ENCODE measurements around the gene DAAM2.

DAAM2 gene

DNA sequence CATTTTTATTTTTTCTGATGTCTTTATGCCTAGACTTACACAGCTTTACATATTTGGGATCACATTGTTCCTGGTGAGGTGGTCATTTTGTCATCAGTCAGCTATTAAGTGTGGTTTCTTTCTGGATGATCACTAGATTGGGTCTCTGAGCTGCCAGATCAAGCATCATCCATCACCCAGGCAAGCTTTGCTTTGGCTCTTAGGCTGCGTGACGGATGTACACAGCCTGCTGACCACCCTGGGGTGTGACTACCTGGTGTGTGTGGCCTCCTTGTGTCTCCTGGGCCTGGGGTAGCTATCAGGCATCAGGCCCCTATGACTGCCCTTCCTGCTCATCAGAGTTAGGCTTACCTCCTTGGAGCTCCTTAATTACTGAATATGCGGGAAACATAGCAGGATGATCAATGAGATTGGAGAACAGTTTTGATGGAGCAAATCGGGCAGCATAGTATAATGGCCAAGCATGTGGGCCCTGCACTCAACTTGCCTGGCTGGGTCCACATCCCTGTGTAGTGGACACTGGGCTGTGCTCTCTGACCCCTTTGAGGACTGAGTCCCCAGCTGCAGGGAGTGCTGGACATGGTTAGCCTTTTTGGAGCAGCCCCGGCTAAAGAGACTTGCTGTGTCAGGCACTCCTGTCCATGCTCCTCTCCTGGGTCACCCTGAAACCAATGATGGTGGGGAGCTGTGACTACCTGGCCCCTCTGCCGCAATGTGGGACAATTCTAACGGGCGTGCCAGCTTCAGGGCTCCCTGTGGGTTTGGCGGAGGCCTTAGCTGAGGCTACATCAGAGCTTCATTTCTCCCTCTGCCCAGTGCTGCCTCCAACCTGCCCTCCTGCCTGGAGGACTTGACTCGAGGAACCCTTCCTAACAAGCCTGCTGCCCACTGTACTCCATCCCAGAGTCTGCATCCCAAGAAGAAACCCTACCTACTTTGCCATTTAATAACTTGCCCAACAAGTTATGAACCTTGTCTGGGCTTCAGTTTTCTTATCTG is 8.2 kb downstream of the DAAM2 start:
- H3K27me3 Mint-ChIP-seq (ENCODE audit: low read depth), result peaks cover 4% of the 10 kb centered on the region
- no peak for DNase-seq (ENCODE audit: low spot score)
- H3K9me3 Mint-ChIP-seq, result no peaks in the 10 kb centered on the region
- no peak overlapping the region for H3K4me3 Mint-ChIP-seq
- no peaks in the 10 kb centered on the region for H3K4me1 Mint-ChIP-seq (ENCODE audit: low read depth)
- H3K36me3 Mint-ChIP-seq (ENCODE audit: low read depth), result no peaks in the 10 kb centered on the region
- H3K27ac Mint-ChIP-seq, result no peak overlapping the region

- no peak for DNase-seq (ENCODE audit: low spot score)
- H3K4me1 Mint-ChIP-seq (ENCODE audit: low read depth), result no peaks in the 10 kb centered on the region
- H3K9me3 Mint-ChIP-seq, result no peaks in the 10 kb centered on the region
- peaks cover 7% of the 10 kb centered on the region for H3K27me3 Mint-ChIP-seq (ENCODE audit: low read depth)
- H3K27ac Mint-ChIP-seq, result no peak overlapping the region
- no peaks in the 10 kb centered on the region for H3K36me3 Mint-ChIP-seq (ENCODE audit: low read depth)
- H3K4me3 Mint-ChIP-seq, result no peak overlapping the region
These were observed 9.5 kb downstream of the DAAM2 start for GRCh38 chr6:39801456-39802251.

DNA sequence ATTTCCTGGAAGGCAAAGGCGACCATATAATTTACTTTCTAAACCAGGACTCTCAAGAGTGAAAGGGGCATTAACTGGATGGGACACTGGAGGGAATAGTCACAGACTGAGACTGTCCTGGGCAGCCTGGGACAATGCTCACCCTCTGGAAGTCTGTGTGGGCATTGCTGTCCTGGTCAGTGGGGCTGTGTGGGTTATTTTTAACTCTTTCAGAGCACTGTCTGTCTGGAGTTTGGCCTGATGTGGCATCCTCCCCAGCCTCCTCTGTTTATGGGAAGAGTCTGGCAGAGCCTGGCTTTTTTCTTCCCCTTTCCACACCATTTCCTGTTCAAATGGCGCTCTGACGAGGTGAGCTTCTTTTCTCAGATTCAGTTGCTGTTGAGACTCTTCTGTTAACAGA is 11.7 kb downstream of the DAAM2 start:
- no peaks in the 10 kb centered on the region for H3K36me3 Mint-ChIP-seq (ENCODE audit: low read depth)
- H3K4me3 Mint-ChIP-seq, result no peak overlapping the region
- peaks cover 6% of the 10 kb centered on the region for H3K27me3 Mint-ChIP-seq (ENCODE audit: low read depth)
- H3K4me1 Mint-ChIP-seq (ENCODE audit: low read depth), result no peaks in the 10 kb centered on the region
- no peak overlapping the region for H3K27ac Mint-ChIP-seq
- no peaks in the 10 kb centered on the region for H3K9me3 Mint-ChIP-seq
- no peak for DNase-seq (ENCODE audit: low spot score)

DNA sequence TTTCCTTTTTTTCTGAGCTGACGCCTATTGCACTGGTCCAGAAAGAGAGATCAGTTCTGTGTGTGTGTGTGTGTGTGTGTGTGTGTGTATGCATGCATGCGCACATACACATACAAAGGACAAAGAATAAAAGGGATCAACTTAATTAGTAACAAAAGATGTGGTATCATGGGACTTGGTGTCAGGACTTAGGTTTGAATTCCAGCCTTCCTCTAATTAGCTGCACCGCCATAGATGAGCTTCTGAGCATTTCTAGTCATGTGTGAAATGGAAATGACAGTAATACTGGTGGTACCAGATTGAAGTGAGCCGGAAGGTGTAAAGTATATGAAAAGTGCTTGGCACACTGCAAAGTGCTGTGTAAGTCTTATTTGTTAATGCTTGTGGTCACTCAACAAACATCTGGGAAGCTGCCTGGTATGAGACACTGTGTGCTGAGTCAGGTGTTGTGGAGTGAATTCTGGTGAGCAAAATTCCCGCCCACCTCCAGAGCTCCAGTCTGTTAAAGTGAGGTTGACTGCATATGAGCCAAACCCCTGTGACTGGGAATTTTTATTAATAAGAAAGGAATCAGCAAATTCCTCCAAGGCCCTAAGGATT is 12.4 kb downstream of the DAAM2 start:
- H3K36me3 Mint-ChIP-seq (ENCODE audit: low read depth), result no peaks in the 10 kb centered on the region
- no peak for DNase-seq (ENCODE audit: low spot score)
- H3K27ac Mint-ChIP-seq, result no peak overlapping the region
- no peaks in the 10 kb centered on the region for H3K4me1 Mint-ChIP-seq (ENCODE audit: low read depth)
- no peaks in the 10 kb centered on the region for H3K9me3 Mint-ChIP-seq
- no peak overlapping the region for H3K4me3 Mint-ChIP-seq
- H3K27me3 Mint-ChIP-seq (ENCODE audit: low read depth), result peaks cover 6% of the 10 kb centered on the region

- Mint-ChIP-seq H3K27ac (no peak overlapping the region), H3K4me3 (no peak overlapping the region), H3K4me1 (ENCODE audit: low read depth) (no peaks in the 10 kb centered on the region), H3K27me3 (ENCODE audit: low read depth) (peaks cover 6% of the 10 kb centered on the region), H3K36me3 (ENCODE audit: low read depth) (no peaks in the 10 kb centered on the region), H3K9me3 (no peaks in the 10 kb centered on the region)
- no peak for DNase-seq (ENCODE audit: low spot score)
These were observed 14.1 kb downstream of the DAAM2 start for GRCh38 chr6:39806278-39806677.

- Mint-ChIP-seq H3K4me3 (no peak overlapping the region), H3K27me3 (ENCODE audit: low read depth) (peaks cover 4% of the 10 kb centered on the region)
These were observed 16.2 kb downstream of the DAAM2 start for GRCh38 chr6:39808346-39808745.

GRCh38 chr6:39808964-39809363 is 16.8 kb downstream of the DAAM2 start:
- Mint-ChIP-seq H3K4me3 (no peak overlapping the region), H3K9me3 (no peaks in the 10 kb centered on the region), H3K36me3 (ENCODE audit: low read depth) (no peaks in the 10 kb centered on the region), H3K27me3 (ENCODE audit: low read depth) (peaks cover 4% of the 10 kb centered on the region), H3K27ac (no peak overlapping the region), H3K4me1 (ENCODE audit: low read depth) (no peaks in the 10 kb centered on the region)
- DNase-seq (ENCODE audit: low spot score), result no peak

More at GRCh38 chr6:39808346-39808745, 16.2 kb downstream of the DAAM2 start:
- Mint-ChIP-seq H3K27ac (no peak overlapping the region), H3K4me1 (ENCODE audit: low read depth) (no peaks in the 10 kb centered on the region), H3K9me3 (no peaks in the 10 kb centered on the region), H3K36me3 (ENCODE audit: low read depth) (no peaks in the 10 kb centered on the region)
- DNase-seq (ENCODE audit: low spot score), result no peak

- Mint-ChIP-seq H3K27me3 (ENCODE audit: low read depth) (no peaks in the 10 kb centered on the region), H3K27ac (no peak overlapping the region), H3K9me3 (no peaks in the 10 kb centered on the region), H3K4me3 (no peak overlapping the region), H3K36me3 (ENCODE audit: low read depth) (no peaks in the 10 kb centered on the region), H3K4me1 (ENCODE audit: low read depth) (no peaks in the 10 kb centered on the region)
- DNase-seq (ENCODE audit: low spot score), result no peak
These were observed 19.7 kb downstream of the DAAM2 start for GRCh38 chr6:39811835-39812345.

- no peaks in the 10 kb centered on the region for H3K4me1 Mint-ChIP-seq (ENCODE audit: low read depth)
- H3K9me3 Mint-ChIP-seq, result no peaks in the 10 kb centered on the region
- no peak for DNase-seq (ENCODE audit: low spot score)
- no peak overlapping the region for H3K4me3 Mint-ChIP-seq
- H3K27me3 Mint-ChIP-seq (ENCODE audit: low read depth), result no peaks in the 10 kb centered on the region
- H3K27ac Mint-ChIP-seq, result no peak overlapping the region
- H3K36me3 Mint-ChIP-seq (ENCODE audit: low read depth), result no peaks in the 10 kb centered on the region
These were observed 20.3 kb downstream of the DAAM2 start for GRCh38 chr6:39812496-39812852.

- H3K4me3 Mint-ChIP-seq, result no peak overlapping the region
- no peaks in the 10 kb centered on the region for H3K27me3 Mint-ChIP-seq (ENCODE audit: low read depth)
- DNase-seq (ENCODE audit: low spot score), result no peak
- H3K36me3 Mint-ChIP-seq (ENCODE audit: low read depth), result no peaks in the 10 kb centered on the region
- H3K9me3 Mint-ChIP-seq, result no peaks in the 10 kb centered on the region
- H3K27ac Mint-ChIP-seq, result no peak overlapping the region
- no peaks in the 10 kb centered on the region for H3K4me1 Mint-ChIP-seq (ENCODE audit: low read depth)
These were observed 20.8 kb downstream of the DAAM2 start for GRCh38 chr6:39812853-39813533.

DNA sequence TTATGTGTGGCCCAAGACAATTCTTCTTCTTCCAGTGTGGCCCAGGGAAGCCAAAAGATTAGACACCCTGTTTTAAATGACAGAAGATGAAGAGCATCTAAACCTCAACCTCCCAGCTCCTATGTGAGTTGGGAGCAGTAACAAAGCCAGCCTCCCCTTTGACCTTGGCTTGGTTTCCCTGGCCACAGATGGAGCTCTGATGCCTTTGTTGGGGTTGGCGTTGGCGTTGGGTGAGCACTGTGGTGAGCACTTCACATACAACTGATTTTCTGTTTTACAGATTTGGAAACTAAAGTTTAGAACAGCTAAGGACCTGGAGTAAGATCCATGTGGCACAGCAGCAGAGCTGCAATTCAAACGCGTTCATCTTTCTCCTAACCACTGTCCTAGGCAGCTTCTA is 22.1 kb downstream of the DAAM2 start:
- H3K27me3 Mint-ChIP-seq (ENCODE audit: low read depth), result no peaks in the 10 kb centered on the region
- H3K36me3 Mint-ChIP-seq (ENCODE audit: low read depth), result no peaks in the 10 kb centered on the region
- no peaks in the 10 kb centered on the region for H3K9me3 Mint-ChIP-seq
- DNase-seq (ENCODE audit: low spot score), result no peak
- H3K27ac Mint-ChIP-seq, result no peak overlapping the region
- H3K4me3 Mint-ChIP-seq, result no peak overlapping the region
- H3K4me1 Mint-ChIP-seq (ENCODE audit: low read depth), result no peaks in the 10 kb centered on the region

DNA sequence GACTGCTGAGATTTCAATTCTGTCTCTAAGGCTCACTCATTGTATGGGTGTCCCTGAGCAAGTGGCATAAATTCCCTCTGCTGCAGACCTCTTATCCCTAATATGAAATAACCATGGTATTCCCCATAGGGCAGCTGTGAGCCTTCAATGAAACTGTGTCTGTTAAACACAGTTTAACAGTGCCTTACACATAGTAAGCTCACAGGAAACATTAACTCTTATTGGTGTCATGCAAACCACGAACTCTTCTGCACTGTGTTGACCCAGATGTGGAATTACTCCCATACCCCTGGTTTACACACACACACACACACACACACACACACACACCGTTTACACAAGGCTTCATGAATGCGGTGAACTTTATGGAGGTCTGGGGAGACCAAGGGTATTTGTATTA is 23.2 kb downstream of the DAAM2 start:
- no peaks in the 10 kb centered on the region for H3K4me1 Mint-ChIP-seq (ENCODE audit: low read depth)
- no peak for DNase-seq (ENCODE audit: low spot score)

DNA sequence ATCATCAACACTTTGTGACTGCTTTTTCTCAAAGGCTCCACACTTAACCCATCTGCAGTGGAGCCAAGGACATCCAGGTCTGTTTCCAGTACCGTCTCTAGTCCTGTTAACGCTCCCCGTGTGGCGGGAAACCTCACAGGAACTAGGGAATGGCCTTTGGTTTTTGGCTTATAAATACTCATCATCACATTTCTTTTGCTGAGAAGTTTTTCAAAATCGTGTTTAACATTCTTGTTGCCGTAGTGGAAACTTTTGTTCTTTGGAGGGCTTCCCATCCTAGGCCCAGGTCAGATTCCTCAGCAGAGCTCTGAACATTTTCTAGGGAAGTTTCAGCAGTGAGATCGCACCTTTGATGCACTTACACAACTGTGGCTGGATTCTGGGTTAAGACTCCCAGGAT is 24.6 kb downstream of the DAAM2 start:
- Mint-ChIP-seq H3K9me3 (no peaks in the 10 kb centered on the region), H3K36me3 (ENCODE audit: low read depth) (no peaks in the 10 kb centered on the region), H3K27me3 (ENCODE audit: low read depth) (no peaks in the 10 kb centered on the region), H3K4me3 (no peak overlapping the region), H3K27ac (no peak overlapping the region), H3K4me1 (ENCODE audit: low read depth) (no peaks in the 10 kb centered on the region)
- no peak for DNase-seq (ENCODE audit: low spot score)

More for the DNA sequence above, 23.2 kb downstream of the DAAM2 start:
- Mint-ChIP-seq H3K9me3 (no peaks in the 10 kb centered on the region), H3K27me3 (ENCODE audit: low read depth) (no peaks in the 10 kb centered on the region), H3K27ac (no peak overlapping the region), H3K36me3 (ENCODE audit: low read depth) (no peaks in the 10 kb centered on the region), H3K4me3 (no peak overlapping the region)
